ENCODE measurements around the gene PSMG3. TPM values are rescaled to one million over a fixed set of nuclear protein-coding genes. Genes with fewer than 3 reads are reported as not detected.

Gene PSMG3
- total and polyA plus RNA-seq, 2 of the 8 experiments (the other 6 are each of a cell fraction or from before 2014, with no cell fraction given) = 30.2 to 62.0 TPM

DNA sequence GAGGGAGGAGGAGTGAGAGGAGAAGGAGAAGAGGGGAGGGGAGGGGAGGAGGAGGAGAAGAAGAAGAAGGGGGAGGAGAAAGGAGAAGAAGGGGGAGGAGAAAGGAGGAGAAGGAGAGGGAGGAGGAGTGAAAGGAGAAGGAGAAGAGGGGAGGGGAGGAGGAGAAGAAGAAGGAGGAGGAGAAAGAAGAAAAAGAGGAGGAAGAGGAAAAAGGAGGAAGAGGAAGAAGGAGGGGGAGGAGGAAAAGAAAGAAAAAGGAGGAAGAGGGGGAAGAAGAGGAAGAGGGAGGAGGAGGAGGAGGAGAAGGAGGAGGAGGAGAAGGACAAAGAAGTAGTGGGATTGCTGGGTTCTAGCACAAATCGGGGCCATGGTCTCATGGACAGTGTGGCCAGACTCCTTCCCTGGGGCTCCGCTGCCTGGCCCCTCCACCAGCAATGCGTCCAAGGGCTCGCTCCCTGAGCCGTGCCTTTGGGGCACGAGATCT lies 43.5 kb downstream of the PSMG3 start (continued):
- TF ChIP-seq CTCF (IDR thresholded peaks at IDR 0.05; ENCODE audit: control extremely low read depth in 1 of 3, insufficient read depth in 1 of 3, low read depth in 1 of 3, low read length in 3 of 3) (no peak), ASH2L (IDR thresholded peaks at IDR 0.05; ENCODE audit: low read length) (no peak), HDAC2 (IDR thresholded peaks at IDR 0.05; ENCODE audit: borderline replicate concordance in 1 of 2, low read depth in 2 of 2, low read length in 2 of 2) (no peak), NANOG (IDR thresholded peaks at IDR 0.05; ENCODE audit: insufficient read depth, low read depth, low read length, poor library complexity, severe bottlenecking) (no peak), SP1 (IDR thresholded peaks at IDR 0.05; ENCODE audit: low read depth, low read length) (no peak)
